Measurements from ENCODE around the gene MACROD2. TPM values are rescaled to one million over a fixed set of nuclear protein-coding genes. Genes with fewer than 3 reads are reported as not detected.

The MACROD2 gene
- total RNA-seq, 1 donor from 2014 or later, result 3.5 TPM

DNA sequence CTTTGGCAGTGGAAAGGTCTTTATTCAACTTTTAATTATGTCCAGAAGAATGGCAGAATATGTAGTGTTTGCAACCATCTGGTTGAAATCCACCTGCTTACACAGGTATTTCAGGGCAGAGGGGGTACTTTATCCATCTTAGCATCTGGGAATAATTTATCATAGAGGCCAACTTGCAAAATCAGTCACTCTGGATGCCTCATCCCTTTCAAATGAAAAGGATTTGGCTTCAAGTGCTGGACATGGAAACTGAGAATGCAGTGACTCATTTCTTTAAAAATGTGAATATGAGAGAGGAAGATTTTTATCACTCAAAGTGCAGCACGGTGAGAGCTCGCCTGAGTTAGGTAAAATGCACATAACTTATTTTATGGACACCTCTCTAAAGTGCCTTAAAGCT lies 1819.6 kb downstream of the MACROD2 start:
- Histone ChIP-seq H3K27me3 (no peaks in the 10 kb centered on the region), H3K9me3 (no peaks in the 10 kb centered on the region), H3K4me1 (no peaks in the 10 kb centered on the region), H3K36me3 (no peaks in the 10 kb centered on the region), H3K4me3 (no peak overlapping the region), H3K27ac (no peak overlapping the region)
- no peak for DNase-seq (ENCODE audit: low spot score in 2 of 2)
- intact Hi-C loops (cut with DNase I), result no loop called here
- TF ChIP-seq, protein P1, sequence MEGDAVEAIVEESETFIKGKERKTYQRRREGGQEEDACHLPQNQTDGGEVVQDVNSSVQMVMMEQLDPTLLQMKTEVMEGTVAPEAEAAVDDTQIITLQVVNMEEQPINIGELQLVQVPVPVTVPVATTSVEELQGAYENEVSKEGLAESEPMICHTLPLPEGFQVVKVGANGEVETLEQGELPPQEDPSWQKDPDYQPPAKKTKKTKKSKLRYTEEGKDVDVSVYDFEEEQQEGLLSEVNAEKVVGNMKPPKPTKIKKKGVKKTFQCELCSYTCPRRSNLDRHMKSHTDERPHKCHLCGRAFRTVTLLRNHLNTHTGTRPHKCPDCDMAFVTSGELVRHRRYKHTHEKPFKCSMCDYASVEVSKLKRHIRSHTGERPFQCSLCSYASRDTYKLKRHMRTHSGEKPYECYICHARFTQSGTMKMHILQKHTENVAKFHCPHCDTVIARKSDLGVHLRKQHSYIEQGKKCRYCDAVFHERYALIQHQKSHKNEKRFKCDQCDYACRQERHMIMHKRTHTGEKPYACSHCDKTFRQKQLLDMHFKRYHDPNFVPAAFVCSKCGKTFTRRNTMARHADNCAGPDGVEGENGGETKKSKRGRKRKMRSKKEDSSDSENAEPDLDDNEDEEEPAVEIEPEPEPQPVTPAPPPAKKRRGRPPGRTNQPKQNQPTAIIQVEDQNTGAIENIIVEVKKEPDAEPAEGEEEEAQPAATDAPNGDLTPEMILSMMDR (IDR thresholded peaks at IDR 0.05), result no peak

GRCh38 chr20:15817351-15817750 lies 1822.0 kb downstream of the MACROD2 start:
- no peaks in the 10 kb centered on the region for H3K27me3 ChIP-seq
- TF ChIP-seq, protein P1 (IDR thresholded peaks at IDR 0.05), result no peak
- intact Hi-C loops (cut with DNase I), result no loop called here

DNA sequence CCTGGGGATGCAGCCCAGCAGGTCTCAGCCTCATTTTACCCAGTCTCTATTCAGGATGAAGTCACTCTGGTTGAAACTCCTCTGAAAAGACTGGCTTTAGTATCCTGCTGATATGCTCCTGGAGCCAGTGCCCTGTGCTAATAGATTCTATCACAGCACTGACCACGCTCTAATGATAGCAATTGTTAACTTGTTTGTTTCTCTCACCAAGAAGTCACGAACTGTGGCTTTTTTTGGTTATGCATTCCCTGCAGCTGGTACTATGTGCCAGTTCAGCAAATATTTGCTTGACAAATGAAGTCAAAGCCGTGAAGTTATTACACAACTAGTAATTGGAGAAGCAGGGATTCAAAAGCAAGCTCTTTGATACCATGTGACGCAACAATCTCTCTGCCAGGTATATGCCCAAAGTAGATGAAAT lies 1823.3 kb downstream of the MACROD2 start:
- no peaks in the 10 kb centered on the region for H3K9me3 ChIP-seq
- TF ChIP-seq, protein P1 (IDR thresholded peaks at IDR 0.05), result no peak
- H3K4me1 ChIP-seq, result no peaks in the 10 kb centered on the region
- intact Hi-C loops (cut with DNase I), result no loop called here
- H3K36me3 ChIP-seq, result no peaks in the 10 kb centered on the region
- no peaks in the 10 kb centered on the region for H3K27me3 ChIP-seq
- H3K27ac ChIP-seq, result no peak overlapping the region
- DNase-seq (ENCODE audit: low spot score in 2 of 2), result no peak
- no peak overlapping the region for H3K4me3 ChIP-seq

More at GRCh38 chr20:15817351-15817750, 1822.0 kb downstream of the MACROD2 start:
- H3K9me3 ChIP-seq, result no peaks in the 10 kb centered on the region
- no peaks in the 10 kb centered on the region for H3K4me1 ChIP-seq
- no peak for DNase-seq (ENCODE audit: low spot score in 2 of 2)
- H3K4me3 ChIP-seq, result no peak overlapping the region
- H3K36me3 ChIP-seq, result no peaks in the 10 kb centered on the region
- no peak overlapping the region for H3K27ac ChIP-seq

DNA sequence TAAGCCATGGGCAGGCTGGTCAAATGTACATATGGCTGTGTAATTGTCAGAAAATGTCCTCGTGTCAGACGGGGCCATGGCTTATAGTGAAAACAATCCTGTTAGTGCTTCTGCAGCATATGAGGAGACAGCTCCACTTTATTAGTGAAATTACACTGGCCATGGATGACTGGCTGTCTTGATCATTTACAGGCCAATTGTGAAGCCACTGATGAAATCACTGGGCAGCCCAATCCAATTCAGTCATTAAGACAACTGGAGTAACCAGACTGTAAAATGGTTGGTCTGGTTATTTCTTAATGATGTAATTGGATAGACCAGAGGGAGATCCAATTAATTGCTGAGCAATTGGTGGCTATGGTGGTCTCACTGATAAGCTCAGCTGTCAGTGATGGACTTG lies 1828.4 kb downstream of the MACROD2 start:
- intact Hi-C loops (cut with DNase I), result no loop called here
- H3K4me3 ChIP-seq, result no peak overlapping the region
- H3K4me1 ChIP-seq, result no peaks in the 10 kb centered on the region
- no peak overlapping the region for H3K27ac ChIP-seq
- no peaks in the 10 kb centered on the region for H3K36me3 ChIP-seq
- no peaks in the 10 kb centered on the region for H3K9me3 ChIP-seq
- no peak for DNase-seq (ENCODE audit: low spot score in 2 of 2)
- TF ChIP-seq, protein P1 (IDR thresholded peaks at IDR 0.05), result no peak
- H3K27me3 ChIP-seq, result no peaks in the 10 kb centered on the region

DNA sequence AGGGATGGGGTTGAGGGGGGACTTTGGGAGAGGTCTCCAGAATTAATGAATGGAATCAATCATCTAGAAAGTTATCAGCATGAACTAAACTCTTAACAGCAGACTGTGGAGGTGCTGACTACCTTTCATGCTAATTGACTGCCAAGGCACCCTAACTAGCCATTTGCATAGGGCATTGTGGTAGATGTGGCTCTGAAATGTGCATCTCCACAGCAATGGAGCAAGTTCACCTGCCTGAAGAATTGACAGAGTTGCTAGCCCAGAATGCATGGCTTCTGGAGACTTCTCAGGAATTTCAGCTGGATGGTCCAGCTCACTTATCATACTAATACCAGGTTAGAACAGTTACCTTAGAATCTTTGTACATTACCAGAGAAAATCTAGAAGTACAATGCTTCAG lies 1832.3 kb downstream of the MACROD2 start:
- no peaks in the 10 kb centered on the region for H3K36me3 ChIP-seq
- no peaks in the 10 kb centered on the region for H3K9me3 ChIP-seq
- no peak overlapping the region for H3K4me3 ChIP-seq
- no peak overlapping the region for H3K27ac ChIP-seq
- TF ChIP-seq, protein P1 (IDR thresholded peaks at IDR 0.05), result no peak
- intact Hi-C loops (cut with DNase I), result no loop called here
- H3K27me3 ChIP-seq, result no peaks in the 10 kb centered on the region
- no peaks in the 10 kb centered on the region for H3K4me1 ChIP-seq
- DNase-seq (ENCODE audit: low spot score in 2 of 2), result no peak

DNA sequence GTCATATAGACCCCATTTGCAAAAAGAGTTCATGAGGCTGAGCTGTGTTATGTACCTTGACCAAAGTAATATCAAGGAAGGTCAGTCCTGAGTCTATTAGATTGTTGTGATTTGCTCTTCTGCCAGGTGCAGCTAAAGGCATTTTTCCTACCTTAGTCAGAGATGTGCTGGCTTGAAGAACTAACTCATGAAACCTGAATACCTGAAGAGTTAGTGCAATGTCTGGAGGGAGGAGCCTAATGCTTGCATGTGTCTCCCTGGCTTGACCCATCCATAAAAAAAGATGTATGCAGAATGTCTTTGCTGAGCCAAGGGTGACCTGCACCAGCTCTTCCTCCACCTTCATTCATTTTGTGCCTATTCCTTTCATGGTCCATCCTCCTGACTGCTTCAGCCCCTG lies 1835.9 kb downstream of the MACROD2 start:
- Histone ChIP-seq H3K36me3 (no peaks in the 10 kb centered on the region), H3K4me1 (no peaks in the 10 kb centered on the region), H3K9me3 (no peaks in the 10 kb centered on the region), H3K27me3 (no peaks in the 10 kb centered on the region), H3K27ac (no peak overlapping the region), H3K4me3 (no peak overlapping the region)
- intact Hi-C loops (cut with DNase I), result no loop called here
- TF ChIP-seq, protein P1 (IDR thresholded peaks at IDR 0.05), result no peak
- no peak for DNase-seq (ENCODE audit: low spot score in 2 of 2)
